Ammon's horn (tissue), 1 donor: ENCODE results near the gene ALDH3B1.

Experiments used
- DNase-seq: peaks from one replicate; pipeline ENCODE4 v3.0.0-alpha.2; 2016; ENCODE audit warnings: low spot score

The ALDH3B1 gene

GRCh38 chr11:68071281-68072048, 61.3 kb downstream of the ALDH3B1 start:
- DNase-seq = no peak

GRCh38 chr11:68074584-68075352, 64.6 kb downstream of the ALDH3B1 start:
- no peak for DNase-seq

GRCh38 chr11:68076371-68077042, 66.4 kb downstream of the ALDH3B1 start:
- no peak for DNase-seq

- no peak for DNase-seq
These were observed 67.8 kb downstream of the ALDH3B1 start for GRCh38 chr11:68077617-68078582.
